GM19099 (cell line): ENCODE measurements around the gene IL32.

Source experiments
- POLR2A ChIP-seq: IDR thresholded peaks from 3 replicates; pipeline ENCODE4 v1.6.1; 2011; ENCODE audit warnings: low read depth; ENCODE audit not compliant: insufficient read length; ENCODE audit errors: extremely low read depth

The IL32 gene

DNA sequence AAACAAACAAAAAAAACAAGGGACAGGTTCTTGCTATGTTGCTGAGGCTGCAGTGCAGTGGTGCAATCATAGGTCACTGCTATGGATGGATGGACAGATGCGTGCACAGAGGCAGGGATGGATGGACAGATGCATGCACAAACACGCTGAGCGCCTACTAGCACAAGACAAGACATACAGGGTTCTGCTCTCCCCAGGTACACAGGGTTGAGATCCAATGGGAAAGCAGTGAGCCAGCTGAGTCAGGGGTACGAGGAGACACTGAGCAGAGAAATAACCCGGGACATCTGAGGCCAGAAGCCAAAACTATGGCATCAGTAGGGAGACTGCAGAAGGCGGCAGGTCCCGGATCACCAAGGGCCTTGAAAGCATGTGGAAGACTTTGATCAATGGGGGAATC, 6.2 kb downstream of the IL32 start:
- TF ChIP-seq POLR2A, result no peak

DNA sequence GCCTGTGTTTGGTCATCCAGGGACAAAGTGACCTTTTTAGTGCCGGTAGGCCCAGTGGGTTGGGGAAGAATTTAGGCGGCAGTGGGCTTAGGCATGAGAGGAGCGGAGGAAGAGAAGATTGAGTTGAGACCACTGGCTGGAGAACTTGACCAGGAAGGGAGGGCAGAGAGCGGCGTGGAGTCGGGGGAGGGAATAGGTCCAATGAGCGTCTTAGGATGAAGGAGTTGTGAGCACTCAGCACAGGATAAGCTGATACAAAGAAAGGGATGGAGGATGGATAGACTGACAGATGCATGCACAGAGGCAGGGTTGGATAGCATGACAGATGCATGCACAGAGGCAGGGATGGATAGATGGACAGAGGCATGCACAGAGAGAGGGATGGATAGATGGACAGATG, 8.0 kb downstream of the IL32 start:
- no peak for TF ChIP-seq POLR2A

DNA sequence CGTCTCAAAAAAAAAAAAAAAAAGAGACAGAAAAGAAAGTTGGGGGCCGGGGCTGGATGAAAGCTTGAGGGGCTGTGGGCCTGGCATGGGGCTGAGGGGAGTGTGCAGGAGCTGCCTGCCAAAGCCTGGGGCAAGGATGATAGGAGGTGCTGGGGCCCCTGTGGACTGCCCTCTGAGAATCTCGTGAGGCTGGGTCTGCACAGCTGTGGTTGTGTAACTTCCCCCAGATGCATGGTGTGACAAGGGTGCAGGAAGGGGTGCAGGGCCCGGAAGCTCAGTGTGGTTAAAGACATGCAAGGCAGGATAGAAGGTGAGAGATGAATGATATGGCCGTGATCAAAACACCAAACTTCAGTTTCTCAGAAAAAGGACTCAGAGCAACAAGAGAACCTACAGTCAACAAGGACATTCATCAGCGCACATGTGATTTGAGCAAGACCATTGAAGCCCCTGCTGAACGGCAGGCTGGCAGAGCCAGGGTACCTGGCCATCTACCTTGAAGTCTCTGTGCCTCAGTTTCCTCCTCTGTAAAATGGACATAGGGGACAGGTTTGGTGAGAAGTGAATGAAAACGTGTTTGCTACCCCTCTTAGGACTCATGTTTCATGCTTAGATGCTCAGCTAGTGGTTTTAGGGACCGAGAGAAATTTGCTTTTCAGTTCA, 9.6 kb downstream of the IL32 start:
- TF ChIP-seq POLR2A, result peak; percentile 35

DNA sequence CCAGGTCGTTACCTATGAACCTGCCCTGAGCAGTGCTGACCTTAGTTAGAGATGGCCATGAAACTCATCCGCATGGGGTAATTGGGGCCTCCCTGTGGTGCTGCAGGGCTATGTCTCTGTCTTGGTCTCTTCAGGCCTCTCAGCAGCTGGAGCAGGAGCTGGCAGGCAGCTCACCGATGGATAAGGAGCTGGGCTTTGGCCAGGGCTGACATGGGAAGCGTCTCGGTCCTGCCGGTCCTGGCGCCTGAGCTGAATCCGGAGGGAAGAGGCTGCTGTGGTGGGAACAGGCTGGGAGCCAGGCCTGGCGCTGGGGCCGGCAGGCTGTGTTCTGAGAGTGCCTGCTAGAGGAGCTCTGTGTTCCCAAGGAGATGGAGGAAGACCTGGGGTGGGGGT, 10.1 kb downstream of the IL32 start:
- no peak for TF ChIP-seq POLR2A

DNA sequence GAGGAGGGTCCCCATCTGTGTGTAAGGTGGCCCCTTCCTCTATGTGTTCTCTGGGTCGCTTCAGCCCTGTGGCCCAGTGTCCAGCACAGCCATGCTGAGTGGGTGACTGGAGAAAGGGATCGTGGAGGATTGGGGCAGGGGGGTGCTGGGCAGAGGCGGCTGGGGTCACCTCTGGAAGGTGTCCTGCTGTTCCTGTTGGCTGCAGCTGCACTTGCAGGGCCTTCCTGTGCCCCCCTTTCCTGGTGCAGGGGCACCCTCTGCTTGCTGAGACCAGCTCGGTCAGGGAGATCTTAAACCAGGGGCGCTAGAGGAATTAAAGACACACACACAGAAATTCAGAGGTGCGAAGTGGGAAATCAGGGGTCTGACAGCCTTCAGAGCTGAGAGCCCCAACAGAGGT, 11.1 kb downstream of the IL32 start:
- TF ChIP-seq POLR2A, result no peak

DNA sequence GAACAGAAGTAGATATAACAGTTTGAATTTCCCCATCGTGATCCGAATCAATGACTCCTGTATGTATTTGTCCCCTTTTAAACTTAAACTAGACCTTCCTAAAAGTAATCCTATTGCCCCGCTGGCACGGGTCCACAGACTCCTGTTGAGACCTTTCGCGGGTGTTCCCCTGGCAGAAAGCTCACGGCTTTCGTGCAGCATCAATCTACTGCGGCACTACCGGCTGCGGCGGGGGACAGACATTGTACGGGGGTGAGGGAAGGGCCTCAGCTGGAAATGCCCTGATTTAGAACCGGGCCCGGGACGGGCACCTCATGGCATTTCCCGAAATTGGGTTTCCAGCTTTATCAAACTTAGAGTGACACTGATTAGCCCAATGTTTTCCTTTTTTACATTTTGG, 14.6 kb downstream of the IL32 start:
- TF ChIP-seq POLR2A, result no peak

DNA sequence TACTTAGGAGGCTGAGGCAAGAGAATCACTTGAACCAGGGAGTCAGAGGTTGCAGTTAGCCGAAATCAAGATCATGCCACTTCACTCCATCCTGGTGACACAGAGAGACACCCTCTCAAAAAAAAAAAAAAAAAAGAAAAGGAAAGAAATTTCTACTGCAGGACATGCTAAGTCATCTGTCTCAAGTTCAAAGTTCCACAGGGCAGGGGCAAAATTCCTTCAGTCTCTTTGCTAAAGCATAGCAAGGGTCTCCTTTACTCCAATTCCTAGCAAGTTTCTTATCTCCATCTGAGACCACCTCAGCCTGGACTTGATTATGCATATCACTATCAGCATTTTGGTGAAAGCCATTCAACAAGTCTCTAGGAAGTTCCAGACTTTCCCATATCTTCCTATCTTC, 19.1 kb downstream of the IL32 start:
- no peak for TF ChIP-seq POLR2A

DNA sequence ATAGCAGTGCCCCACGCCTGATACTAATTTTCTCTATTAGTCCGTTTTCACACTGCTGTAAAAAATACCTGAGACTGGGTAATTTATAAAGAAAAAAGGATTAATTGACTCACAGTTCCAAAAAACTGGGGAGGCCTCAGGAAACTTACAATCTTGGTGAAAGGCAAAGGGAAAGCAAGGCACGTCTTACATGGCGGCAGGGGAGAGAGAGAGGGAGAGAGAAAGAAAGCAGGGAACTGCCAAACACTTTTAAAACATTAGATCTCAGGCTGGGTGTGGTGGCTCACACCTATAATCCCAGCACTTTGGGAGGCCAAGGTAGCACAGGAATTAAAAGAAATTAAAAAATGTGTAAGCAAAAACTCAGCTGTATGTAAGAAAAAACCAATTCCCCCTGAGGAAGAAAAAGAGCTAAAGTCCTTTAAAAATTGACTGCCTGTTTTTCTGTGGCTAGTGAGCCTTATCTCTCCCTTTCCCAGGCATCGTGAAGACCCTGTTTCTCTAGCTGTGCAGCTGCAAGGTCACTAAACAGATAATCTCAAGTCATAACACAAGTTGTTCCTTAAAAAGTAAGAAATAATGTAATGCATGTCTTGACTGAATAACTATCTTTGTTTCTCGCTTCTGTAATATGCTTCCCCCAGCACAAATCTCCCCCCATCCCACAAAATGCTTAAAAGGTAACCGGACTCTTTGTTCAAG, 19.7 kb downstream of the IL32 start:
- TF ChIP-seq POLR2A, result no peak

DNA sequence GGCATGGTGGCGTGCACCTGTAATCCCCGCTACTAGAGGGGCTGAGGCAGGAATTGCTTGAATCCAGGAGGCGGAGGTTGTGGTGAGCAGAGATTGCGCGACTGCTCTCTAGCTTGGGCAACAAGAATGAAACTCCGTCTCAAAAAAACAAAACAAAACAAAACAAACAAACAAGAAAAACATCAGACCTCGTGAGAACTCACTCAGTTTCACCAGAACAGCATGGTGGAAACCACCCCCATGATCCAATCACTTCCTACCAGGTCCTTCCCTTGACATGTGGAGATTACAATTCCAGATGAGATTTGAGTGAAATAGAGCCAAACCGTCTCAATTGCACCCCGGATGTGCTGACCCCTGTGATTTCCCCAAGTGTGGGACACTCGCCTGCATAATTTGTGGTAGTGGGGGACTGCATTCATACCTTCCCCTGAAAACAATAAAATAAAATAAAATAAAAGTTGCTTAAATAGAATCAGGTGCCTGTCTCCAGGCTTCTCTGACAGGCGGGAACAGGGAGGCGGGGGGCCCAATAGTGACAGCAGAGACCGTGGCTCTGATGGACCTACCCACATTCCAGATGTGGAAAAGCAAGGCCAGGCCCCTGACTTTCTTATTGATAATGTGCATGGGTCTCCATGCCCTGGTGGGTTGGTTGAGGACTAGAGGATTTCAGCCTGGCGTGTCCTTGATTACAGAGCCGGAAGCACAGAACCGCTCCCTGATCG, 20.6 kb downstream of the IL32 start:
- TF ChIP-seq POLR2A, result no peak

DNA sequence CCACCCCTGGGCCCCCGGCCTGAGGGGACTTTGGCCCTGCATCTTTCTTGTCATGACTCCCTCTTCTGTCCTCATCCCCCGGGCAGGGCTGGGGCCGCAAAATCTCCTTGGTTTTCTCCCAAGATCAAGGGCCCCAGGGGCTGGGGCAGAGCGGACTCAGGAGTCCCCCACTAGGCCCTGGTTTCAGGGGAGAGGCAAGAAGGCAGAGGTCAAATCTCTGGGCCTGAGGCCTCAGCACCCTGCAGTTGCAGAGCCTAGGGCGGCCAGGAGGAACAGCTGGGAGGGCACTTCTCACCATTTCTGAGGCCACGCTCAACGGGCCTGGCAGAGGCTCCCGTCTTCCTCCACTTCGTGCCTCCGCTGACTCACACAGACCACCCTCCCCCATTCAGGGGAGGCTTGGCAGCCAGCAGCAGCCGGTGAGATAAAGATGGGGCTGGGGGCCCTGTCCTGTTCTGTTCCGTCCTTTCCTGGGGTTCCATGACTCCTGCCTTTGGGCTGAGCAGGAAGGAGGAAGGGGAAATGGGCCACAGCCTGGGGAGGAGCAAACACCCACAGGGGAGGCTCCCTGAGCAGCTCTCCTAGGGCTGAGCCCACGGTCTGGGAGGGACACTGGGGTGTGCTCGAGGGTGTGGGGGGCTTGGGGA, 21.3 kb downstream of the IL32 start:
- no peak for TF ChIP-seq POLR2A

DNA sequence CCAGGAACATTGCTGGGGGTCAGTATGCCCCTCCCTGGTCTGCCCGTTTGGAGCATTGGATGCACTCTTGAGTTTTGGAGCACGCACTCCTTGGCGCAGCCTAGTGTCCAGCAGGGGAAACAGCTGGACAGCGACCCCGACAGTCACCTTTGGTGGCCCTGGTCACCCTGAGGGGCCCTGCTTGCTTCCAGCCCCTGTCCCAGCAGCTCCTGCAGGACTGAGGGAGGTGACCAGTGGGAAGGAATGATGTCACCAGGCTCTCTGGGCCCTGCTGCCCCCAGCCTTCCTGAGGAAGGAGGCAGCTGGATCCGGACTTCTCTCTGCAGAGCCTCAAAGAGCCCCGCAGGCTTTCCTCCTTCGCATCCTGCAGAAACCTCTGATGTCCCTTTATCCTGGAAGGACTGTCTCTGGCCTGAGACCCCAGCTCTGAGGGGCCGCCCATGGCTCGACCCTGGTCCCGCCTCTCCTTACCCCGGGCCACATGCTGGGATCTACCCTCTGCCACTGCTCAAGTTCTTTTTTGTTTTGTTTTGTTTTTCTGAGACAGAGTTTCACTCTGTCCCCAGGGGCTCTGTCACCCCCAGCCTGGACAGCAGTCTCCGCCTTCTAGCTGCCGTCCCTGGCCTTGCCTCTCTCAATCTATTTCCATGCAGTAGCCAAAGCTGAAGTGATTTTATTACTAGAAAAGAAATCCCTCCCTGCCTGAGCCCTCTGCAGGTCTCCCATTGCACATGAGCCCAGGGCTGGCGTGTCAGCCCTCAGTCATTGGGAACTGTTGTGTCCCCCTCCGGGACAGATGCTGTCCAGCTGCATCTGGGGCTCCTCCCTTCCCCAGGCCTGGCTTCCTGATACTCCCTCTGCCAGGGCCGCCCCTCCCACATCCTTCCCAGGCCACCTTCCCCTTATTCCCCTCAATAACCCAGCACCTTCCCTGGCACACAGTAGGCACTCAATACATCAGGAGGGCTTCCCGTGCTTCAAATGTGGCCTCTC, 22.1 kb downstream of the IL32 start:
- TF ChIP-seq POLR2A, result no peak

DNA sequence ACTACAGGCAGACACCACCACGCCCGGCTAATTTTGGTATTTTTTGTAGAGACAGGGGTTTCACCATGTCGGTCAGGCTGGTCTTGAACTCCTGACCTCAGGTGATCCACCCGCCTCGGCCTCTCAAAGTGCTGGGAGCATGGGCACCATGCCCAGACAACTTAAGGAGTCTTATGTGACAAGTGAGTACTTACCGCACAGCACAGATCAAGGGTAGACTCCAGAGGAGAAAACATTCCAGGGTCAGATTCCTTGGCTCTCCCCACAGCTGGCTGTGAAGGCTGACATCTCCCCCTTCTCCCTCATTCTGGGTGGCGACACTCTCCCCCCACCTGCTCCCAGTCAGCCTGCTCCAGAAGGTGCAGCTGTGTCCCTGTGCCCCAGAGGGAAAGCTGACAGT, 23.0 kb downstream of the IL32 start:
- TF ChIP-seq POLR2A, result no peak

DNA sequence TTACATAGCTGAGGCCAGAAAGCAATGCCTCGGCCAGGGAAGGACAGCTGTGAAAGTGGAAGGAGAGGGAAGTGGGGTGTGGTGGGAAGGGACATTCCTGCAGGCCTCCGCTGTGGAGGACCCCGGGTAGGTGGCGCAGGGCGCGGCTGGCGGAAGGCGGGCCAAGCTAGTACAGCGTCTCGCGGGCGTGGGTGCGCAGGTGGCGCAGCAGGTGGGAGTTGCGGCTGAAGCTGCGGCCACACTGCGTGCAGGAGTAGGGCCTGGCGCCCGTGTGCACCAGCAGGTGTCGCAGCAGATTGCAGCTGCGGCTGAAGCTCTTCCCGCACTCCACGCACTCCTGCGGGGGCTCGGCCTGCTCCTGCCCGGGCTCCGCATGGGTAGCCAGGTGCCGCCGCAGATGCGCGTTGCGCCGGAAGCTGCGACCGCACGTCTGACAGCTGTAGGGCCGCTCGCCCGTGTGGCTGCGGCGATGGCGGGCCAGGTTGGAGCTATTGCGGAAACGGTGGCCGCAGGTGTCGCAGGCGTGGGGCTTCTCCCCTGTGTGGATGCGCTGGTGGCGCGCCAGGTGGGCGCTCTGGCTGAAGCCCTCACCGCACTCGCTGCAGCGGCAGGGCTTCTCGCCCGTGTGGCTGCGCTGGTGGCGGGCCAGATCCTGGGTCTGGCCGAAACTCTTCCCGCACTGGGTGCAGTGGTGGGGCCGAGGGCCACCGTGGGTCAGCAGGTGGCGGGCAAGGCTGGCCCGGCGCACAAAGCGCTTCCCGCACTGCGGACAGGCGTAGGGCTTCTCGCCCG, 23.7 kb downstream of the IL32 start:
- no peak for TF ChIP-seq POLR2A
